ENCODE measurements around the gene DCTD. TPM values are rescaled to one million over a fixed set of nuclear protein-coding genes. Genes with fewer than 3 reads are reported as not detected.
"Not testable (repeated sequence)": the region's sequence is repeated elsewhere in the genome, so short reads cannot be mapped to it uniquely, and the experiment has no call there.

The DCTD gene
- polyA plus RNA-seq, 3 donors: 121 to 135 (median 127) TPM

DNA sequence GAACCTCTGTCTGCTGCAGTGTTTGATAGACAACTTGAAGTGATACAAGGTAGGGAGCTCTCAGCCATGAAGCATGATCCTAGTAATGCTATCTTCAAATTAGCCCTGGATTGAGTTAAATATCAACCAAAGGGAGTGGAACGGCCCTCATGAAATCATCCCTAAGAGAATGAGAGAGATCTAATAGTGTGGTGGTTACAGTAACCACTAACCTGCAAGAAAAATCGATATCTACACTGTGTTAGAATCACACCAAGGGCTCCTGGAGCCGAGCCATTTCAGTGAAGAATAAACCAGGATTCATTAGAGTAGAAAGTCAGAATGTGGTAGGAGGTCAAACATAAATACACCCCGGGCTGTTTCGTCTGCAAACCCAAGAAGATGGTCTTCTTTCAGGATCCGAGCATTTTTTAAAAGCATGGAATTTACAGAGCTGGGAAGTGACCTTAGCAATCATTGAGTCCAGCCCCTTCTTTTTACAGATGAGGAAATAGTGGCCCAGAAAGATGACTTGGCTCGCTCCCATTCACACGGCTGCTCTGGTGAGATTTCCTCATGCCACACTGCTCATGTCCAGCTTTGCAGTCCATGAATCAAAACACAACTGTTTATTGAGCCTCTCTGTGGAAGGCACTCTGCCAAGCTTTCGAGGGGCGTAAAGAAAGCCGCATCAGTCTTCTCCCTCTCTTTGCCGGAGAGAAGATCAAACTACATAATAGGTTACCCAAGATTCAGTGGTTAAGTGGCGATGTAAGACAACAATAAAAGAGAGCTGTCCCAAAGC is 5.5 kb upstream of the DCTD start:
- no peak for DNase-seq (ENCODE audit: low read depth in 3 of 3, low spot score in 2 of 3)

DNA sequence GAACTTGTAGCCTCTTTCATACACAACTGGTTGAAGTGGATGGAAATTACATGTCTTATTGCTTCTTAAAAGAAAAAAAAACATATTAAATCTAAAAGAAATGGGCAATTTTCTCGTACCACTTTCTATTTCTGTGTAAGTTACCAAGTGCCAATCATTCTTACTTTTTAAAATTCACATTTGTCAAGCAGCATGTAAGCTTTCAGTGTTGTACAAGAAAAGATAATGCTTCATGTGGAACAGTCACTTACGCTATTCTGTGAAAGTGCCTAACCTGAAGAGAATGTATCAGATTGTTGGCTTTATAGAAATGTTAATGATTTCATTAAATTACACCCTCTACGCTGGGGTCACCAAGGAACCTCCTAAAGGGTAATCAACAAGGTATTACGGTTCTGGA is 4.4 kb upstream of the DCTD start:
- no peak for DNase-seq (ENCODE audit: low read depth in 3 of 3, low spot score in 2 of 3)

DNA sequence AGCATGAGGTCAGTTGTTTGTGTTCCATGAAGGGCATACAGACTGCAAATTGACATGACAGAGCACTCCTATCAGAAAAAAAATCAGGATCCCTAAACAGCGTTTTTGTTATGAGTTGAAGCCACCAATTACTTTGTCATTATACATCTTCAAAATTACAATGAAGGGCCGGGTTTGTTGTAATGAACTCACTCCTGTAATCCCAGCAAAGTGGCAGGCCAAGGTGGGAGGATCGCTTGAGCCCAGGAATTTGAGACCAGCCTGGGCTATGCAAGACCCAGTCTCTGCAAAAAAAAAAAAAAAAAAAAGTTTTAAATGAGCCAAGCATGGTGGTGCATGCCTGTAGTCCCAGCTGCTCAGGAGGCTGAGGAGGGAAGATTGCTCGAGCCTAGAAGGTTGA is 3.5 kb upstream of the DCTD start:
- no peak for DNase-seq (ENCODE audit: low read depth in 3 of 3, low spot score in 2 of 3)

DNA sequence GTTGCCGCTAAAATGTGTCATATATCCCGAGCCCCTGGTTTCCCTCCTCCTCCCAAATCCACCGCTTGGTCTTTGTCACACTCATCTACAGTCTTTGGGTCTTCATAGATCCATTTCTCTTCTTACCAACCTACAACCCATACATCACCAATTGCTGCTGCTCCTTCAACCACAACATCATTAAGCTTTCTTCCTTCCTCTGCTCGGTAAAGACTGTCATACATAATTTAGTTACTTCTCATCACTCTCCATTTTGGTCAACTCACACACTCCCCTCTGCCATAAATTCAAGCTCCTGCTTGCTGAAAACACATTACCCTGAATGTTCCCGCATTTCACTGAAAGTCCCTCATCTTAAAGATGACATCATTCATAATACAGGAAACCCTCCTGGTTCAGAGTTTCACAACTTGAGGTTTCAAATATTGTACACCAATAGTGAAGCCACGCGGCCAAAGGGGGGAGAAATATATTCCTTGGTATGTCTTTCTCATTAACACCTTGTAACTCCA is 1.7 kb upstream of the DCTD start:
- no peak for DNase-seq (ENCODE audit: low read depth in 3 of 3, low spot score in 2 of 3)

DNA sequence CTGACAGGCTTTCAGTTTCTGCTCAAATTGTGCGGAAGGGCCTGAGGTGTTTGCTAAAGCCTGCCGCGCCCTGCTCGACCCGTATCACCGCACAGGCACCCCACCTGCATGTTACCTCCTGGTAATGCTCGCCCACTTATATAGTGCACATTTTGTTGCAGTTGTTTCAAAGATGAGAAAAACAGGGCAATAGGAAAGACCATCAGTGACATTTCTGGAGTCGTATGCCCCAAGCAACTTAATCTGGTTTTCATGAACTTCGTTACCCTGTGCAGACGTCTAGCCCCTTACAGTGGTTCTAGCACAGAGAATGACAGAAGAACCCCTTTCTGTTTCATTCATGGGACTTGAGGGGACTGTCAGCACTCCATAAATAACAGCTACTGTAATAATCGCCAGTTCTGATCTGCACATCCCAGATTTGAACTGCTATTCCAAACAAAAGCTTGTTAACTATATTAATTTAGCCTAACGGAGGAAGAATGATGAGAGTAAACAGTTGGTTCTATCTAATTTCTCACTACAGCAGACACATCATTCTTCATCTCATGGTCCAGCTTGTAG is 940 bp upstream of the DCTD start:
- DNase-seq (ENCODE audit: low read depth in 3 of 3, low spot score in 2 of 3): no peak

DNA sequence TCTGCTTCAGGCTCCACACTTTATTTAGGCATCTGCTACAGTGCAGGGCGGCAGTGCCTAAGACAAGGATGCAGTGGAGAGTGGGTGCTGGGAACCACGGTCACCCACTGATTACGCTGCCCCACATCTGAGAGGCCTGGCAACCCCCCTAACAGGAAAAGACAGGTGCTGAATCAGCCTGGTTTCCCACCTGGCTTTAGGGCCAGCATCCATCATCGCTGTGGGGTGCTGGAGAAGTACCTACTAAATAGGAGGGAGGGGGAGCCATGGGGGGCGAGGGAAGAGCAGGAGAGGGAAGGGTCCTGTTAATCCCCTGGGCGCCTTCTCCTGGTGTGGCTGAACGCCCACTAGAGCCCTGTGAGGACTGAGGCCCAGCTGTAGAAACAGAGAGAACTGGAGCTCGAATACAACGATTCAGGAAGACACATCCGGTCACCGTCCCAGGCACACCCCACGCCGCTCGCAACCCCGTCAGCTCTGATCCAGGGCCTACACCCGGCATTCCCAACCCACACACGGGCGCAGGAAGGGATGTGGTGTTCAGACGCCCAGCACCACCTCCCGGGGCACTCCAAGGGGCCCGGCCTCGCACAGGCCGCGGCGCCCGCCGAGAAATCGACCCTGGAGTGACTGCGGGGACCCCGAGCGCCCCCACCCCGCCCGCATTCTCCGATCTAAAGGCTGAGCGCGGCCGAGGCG is 554 bp downstream of the DCTD start:
- peak in 2 of 3 donors; percentile 52 to 56 for DNase-seq (ENCODE audit: low read depth in 3 of 3, low spot score in 2 of 3)

DNA sequence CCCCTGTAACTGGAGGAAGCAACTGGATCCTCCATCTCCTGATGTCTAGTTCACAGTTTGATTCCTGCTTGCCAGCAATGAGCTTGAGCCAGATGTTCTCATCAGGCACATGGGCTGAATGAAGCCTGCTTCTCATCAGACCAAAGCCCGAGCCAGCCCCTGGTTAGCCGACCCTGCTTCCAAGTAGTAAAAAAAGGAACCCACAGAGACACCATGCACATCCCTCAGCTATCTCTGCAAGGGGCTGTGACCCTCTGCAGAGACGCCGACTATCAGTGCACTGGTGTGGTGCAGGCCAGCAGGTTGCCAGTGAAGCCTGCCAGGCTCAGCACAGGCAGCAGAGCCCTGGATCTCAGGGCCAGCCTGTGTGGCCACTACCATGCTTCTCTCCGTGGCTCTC is 2.8 kb downstream of the DCTD start:
- DNase-seq (ENCODE audit: low read depth in 3 of 3, low spot score in 2 of 3): no peak

DNA sequence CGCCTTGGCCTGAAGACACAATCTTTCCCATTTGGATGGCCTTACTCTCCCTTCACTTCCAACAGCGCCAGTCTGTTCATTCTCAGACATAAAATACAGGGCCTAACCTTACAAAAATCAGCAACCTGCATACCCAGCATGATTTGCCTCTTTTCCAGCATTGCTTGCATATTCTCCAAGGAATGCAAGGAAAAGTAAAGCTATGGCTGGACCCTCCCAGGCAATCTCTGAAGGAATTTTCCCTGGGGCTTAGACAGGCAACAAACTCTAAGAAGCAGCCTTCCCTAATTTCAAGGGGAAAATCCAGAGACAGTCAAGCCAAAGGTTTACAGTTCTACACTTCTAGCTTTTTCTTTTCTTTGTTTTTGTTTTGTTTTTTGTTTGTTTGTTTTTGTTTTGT is 3.6 kb downstream of the DCTD start:
- no peak for DNase-seq (ENCODE audit: low read depth in 3 of 3, low spot score in 2 of 3)

DNA sequence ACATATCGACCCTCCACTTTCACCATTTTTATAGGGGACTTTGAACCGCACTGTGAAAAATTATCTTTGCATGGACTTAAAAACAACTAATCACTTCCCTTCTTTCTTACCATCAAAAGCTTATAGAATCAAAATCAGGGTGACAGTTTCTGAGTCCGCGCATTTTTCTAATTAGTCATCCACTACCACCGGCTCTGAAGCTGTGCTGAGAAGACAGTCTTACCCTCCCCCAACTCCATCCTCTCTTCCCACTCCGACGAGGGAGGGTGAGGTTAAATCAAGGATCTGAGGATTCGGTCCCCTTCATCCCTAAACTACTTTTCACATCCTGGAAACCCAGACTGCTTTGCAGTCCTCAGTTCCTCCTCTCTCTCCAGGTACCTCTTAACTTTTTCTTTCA is 4.2 kb downstream of the DCTD start:
- no peak for DNase-seq (ENCODE audit: low read depth in 3 of 3, low spot score in 2 of 3)

DNA sequence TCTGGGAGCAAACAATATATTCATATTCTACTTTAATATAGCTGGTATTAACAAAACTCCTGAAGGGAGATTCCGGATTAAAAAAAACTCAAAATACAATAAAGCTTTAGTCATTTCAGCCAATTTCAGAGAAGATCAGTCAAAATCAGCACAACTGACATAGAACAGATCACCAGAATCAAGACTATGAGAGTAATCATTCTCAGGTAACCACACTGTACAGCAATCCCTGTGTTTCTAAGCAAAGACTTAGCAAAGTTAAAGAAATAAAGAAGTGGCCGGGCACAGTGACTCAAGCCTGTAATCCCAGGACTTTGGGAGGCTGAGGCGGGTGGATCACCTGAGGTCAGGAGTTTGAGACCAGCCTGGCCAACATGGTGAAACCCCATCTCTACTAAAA is 9.1 kb downstream of the DCTD start:
- DNase-seq (ENCODE audit: low read depth in 3 of 3, low spot score in 2 of 3): no peak

DNA sequence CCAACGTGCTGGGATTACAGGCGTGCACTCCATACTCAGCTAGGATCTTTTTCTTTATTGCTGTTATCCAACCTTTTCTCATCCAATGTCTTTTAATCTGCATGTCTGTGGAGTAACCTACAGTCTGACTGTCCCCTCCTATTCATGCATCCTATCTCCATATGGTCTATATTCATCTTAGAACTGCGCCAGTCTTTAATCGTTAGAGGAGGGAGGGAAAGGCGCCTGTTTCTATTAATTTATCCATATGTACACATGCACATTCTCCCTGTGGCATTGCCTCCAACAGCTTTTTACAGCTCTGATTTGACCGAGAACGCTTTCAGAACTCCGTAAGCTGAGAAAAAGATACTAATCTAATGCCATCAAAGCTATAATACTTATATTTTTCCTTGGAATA is 9.8 kb downstream of the DCTD start:
- DNase-seq (ENCODE audit: low read depth in 3 of 3, low spot score in 2 of 3): no peak

DNA sequence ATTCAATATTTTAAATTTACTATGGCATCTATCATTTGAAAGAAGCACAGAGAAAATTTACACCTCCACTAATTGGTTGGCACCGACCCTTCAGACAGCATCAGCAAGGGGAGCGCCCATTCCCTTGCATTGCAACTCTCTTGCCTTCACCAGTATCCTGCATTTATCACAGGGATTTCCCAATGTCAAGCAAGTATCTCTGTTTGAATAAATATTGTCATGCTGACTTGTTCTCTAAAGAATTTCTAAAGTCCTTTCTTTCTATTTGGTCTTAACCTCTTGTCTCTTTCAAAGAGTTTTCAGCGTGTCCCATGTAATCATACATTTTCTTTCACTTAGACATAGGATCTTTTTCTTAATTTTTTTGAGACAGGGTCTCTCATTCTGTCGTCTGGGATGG is 10.4 kb downstream of the DCTD start:
- no peak for DNase-seq (ENCODE audit: low read depth in 3 of 3, low spot score in 2 of 3)

DNA sequence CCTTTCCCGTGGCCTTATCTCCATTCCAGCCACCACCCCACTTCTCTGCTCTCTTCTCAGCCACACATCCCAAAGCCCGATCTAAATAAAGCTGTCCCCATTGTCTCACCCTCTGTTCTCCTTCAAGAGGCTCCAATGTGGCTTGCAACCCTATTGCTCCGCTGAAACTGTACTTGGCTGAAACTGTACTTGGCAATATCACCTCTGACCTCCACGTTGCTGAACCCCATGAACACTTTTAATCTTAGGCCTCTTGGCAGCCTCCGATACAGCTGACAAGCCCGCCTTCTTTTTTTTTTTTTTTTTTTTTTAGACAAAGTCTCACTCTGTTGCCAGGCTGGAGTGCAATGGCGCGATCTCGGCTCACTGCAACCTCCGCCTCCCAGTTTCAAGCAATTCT is 12.1 kb downstream of the DCTD start:
- no peak for DNase-seq (ENCODE audit: low read depth in 3 of 3, low spot score in 2 of 3)

DNA sequence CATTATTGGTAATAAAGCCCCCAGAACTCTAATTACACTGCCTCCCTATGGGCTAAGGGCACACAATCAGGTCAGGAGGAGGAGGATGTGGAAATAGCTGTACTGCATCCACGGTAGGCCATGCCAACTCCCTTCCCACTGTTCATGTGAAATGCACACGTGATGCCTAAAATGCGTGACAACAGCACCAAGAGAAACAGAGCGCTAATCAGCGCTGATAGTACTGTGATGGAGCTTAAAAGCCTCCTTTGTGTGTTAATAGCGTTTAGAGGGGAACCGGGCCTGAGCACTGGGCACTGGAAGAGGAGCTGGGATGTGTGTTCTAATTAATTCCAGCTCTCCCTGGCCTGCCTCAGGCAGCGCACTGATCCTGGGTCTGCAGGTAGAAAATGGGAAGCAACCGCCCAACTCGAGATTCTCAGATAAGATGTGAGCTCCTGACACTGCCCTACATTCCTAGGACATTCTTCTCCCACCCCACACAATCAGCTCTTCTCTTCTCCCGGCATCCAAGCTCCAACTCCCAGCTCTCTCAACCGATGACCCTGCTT is 12.9 kb downstream of the DCTD start:
- no peak for DNase-seq (ENCODE audit: low read depth in 3 of 3, low spot score in 2 of 3)

DNA sequence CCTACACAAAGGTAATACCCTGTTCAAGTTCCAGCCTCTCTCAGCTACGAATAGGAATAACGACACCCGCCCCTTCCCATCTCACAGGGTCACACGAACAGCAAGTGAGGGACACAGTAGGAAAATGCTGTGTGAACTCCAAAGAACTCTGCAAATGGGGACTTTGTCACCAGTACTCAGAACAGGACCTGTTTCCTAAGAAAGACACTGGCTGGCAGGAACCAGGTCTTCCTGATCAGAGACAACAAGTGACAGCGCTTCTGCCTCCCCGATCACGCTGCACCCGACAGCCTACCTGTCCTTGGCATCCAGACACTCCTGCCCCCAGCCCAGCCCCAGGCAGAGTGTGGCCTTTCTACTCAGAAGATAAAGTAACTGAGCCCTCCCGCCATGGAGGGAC is 14.2 kb downstream of the DCTD start:
- no peak for DNase-seq (ENCODE audit: low read depth in 3 of 3, low spot score in 2 of 3)

DNA sequence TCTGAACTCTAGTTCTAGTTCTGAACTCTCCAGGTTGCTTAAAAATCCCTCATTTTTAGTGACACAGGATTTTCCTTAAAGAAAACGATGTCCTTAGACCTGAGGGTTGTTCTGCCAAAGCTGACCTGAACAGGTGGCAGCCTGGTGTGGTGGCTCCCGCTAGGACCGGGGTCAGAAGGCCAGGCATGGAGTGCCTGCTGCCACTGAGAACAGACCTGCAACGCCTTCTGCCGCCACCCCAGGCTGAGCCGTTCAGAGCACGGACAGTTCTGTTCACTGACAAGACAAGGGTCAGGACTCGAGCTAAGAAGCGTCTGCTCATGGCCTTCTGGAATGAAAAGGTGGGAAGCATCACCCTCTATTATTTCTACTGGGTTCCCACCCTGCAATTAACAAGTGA is 15.8 kb downstream of the DCTD start:
- DNase-seq (ENCODE audit: low read depth in 3 of 3, low spot score in 2 of 3): no peak

DNA sequence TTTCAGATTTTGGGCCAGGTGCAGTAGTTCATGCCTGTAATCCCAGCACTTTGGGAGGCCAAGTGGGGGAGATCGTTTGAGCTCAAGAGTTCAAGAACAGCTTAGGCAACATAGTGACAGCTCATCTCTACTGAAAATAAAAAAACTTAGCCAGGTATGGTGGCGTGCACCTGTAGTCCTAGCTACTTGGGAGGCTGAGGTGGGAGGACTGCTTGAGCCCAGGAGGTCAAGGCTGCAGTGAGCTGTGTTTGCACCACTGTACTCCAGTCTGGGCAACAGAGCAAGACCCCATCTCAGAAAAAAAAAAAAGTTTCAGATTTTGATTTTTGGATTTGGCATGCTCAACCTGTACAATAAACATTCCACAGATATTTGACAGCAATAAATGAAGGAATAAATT is 17.2 kb downstream of the DCTD start:
- DNase-seq (ENCODE audit: low read depth in 3 of 3, low spot score in 2 of 3): not testable (repeated sequence)

DNA sequence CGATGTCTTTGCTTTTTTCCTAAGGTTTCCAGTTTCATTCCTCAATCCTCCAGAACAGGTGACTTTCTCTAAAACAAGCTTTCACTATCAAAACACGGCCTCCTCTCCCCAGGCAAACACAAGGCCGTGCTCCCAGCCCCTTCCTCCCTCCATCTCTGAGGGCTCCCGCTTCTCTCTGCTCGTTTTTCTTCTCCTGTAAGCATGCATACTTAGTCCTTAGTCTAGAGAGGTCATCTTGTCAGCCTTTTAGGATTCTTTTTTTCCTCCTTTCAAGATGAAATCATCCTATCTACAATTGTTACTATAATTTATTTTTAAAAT is 18.7 kb downstream of the DCTD start:
- DNase-seq (ENCODE audit: low read depth in 3 of 3, low spot score in 2 of 3): no peak

DNA sequence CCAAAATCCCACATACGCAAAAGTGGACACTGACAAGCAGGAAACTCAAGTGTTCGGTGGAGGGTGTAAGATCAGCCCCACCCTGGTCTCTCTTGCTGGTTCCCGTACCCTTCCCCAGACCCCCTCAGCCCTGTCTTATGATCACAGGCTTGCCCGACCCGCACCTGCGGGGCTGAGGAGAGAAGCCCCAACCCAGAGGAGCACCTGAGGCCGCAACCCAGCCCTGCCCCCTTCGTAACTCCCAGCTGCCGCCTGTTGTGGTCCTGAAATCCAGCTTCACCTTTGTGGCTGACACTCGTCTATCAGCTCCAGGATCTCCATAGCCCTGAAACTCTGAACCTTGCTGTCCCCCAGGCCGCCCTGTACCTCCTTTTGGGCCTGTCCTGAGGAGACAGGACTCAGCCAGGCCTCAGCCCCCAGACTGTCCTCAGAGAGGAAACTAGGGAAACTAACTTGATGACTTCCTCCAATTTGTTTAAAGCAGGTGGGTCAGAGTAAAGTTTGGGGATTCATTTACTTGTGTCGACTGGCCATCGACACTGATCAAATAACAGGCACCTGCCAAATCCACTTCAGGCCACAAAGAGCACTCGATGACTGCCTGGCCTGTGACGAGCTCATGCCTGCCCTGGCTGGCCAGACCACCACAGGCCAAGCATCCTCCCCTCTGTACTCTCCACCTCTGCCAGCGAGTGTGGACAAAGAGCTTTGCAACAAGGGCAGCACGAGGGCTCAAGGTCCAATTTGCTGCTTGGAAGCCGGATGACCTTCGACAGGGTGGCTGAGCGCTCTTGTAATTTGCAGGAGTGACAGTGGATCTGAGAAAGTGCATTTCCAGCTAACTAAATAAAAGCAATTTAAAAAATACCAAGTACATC is 19.3 kb downstream of the DCTD start:
- DNase-seq (ENCODE audit: low read depth in 3 of 3, low spot score in 2 of 3): no peak

DNA sequence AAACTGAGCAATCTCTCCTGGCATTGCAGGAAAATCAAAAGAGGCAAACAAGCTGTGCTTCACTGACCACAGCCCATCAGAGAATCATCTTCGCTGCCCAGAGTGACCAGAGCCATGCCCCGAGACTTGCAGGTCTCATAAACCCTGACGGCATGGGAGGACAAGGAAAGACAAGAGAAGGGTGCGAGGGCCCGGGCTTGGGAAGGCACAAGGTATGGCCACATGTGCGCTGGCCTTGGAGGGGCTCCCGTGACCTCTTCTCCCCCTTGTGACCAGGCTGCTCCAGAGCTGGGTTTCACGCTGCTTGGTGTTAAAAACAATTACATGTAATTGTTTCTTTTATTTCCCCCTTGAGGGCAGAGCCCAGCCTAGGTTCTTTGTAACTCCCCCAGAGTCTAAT is 20.8 kb downstream of the DCTD start:
- no peak for DNase-seq (ENCODE audit: low read depth in 3 of 3, low spot score in 2 of 3)

DNA sequence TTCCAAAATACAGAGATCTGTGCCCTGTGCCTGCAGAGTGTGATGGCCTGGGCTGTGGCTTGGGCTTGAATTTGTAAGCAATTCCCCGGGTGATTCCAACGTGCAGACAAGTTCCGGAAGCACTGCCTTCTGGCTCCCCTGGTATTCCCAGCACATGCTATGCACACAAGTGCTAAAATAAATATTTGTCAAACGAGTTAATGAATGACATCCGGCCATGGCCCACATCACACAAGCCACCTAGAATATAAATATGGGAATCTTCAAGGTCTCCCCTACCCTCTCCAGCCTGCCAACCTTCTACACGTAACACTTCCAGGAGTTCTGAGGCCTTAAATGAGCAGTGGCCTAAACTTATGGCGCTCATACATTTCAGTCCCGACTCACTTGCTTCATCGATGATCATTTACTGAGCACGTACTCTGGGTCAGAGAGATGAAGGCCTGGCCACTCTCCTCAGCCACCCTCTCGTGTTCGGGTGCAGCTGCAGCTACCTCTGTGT is 21.3 kb downstream of the DCTD start:
- DNase-seq (ENCODE audit: low read depth in 3 of 3, low spot score in 2 of 3): no peak
